ENCODE results near the gene HMOX1. TPM values are rescaled to one million over a fixed set of nuclear protein-coding genes. Genes with fewer than 3 reads are reported as not detected.

Gene HMOX1
- polyA plus RNA-seq, 1 donor from 2014 or later: not detected

GRCh38 chr22:35369996-35370395, 10.9 kb upstream of the HMOX1 start:
- Histone ChIP-seq H3F3A (ENCODE audit: insufficient read depth, low read length, poor library complexity, severe bottlenecking) (no peaks in the 10 kb centered on the region), H3K36me3 (ENCODE audit: insufficient read depth, low read length) (no peaks in the 10 kb centered on the region), H2AFZ (ENCODE audit: low read depth, low read length) (no peak overlapping the region), H3K9me3 (ENCODE audit: low read length) (no peaks in the 10 kb centered on the region), H4K20me1 (ENCODE audit: insufficient read depth) (no peaks in the 10 kb centered on the region), H3K27ac (ENCODE audit: low read length) (no peak overlapping the region), H3K9me2 (ENCODE audit: insufficient read depth, low read length) (no peaks in the 10 kb centered on the region), H3K4me2 (ENCODE audit: low read length) (no peak overlapping the region), H3K4me3 (ENCODE audit: low read length) (no peak overlapping the region), H3K9ac (ENCODE audit: low read length) (no peak overlapping the region), H3K79me2 (replicated peaks; ENCODE audit: insufficient read depth, low read length) (no peaks in the 10 kb centered on the region), H3K27me3 (ENCODE audit: insufficient read depth, low read depth, low read length) (no peaks in the 10 kb centered on the region)
- TF ChIP-seq EZH2 (IDR thresholded peaks at IDR 0.05; ENCODE audit: borderline replicate concordance, insufficient read depth, low read length, poor library complexity, severe bottlenecking): no peak
- no peak for TF ChIP-seq TAF1 (IDR thresholded peaks at IDR 0.05; ENCODE audit: low read depth)
- TF ChIP-seq POLR2AphosphoS5 (IDR thresholded peaks at IDR 0.05): no peak
- TF ChIP-seq SMC3 (conservative IDR thresholded peaks at IDR 0.05; ENCODE audit: poor library complexity): no peak
- TF ChIP-seq, protein P1, sequence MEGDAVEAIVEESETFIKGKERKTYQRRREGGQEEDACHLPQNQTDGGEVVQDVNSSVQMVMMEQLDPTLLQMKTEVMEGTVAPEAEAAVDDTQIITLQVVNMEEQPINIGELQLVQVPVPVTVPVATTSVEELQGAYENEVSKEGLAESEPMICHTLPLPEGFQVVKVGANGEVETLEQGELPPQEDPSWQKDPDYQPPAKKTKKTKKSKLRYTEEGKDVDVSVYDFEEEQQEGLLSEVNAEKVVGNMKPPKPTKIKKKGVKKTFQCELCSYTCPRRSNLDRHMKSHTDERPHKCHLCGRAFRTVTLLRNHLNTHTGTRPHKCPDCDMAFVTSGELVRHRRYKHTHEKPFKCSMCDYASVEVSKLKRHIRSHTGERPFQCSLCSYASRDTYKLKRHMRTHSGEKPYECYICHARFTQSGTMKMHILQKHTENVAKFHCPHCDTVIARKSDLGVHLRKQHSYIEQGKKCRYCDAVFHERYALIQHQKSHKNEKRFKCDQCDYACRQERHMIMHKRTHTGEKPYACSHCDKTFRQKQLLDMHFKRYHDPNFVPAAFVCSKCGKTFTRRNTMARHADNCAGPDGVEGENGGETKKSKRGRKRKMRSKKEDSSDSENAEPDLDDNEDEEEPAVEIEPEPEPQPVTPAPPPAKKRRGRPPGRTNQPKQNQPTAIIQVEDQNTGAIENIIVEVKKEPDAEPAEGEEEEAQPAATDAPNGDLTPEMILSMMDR (IDR thresholded peaks at IDR 0.05; ENCODE audit: poor library complexity, severe bottlenecking): no peak
- TF ChIP-seq EP300 (conservative IDR thresholded peaks at IDR 0.05; ENCODE audit: poor library complexity, severe bottlenecking): no peak
- TF ChIP-seq MXI1 (conservative IDR thresholded peaks at IDR 0.05; ENCODE audit: poor library complexity, severe bottlenecking): no peak
- TF ChIP-seq RAD21 (conservative IDR thresholded peaks at IDR 0.05): no peak
- no peak for TF ChIP-seq REST (IDR thresholded peaks at IDR 0.05; ENCODE audit: borderline replicate concordance)

DNA sequence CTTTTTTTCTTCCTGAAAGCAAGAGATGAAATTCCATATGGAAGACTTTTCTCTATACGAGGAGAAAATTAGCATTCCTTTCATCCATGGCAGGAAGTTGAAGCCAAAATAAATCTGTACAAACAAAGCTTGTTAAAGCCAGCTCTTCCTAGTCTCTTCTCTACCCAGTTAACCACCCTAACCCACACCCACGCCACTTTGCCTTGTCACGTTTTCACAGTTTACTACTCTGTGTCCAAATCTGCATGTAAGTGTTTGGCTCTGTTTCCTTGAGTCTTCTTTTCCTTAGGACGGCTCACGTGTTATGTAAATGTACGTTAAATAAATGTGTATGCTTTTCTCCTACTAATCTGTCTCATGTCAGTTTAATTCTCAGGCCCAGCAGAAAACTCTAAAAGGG, 7.1 kb upstream of the HMOX1 start:
- no peak overlapping the region for H3K4me3 ChIP-seq (ENCODE audit: low read length)
- no peaks in the 10 kb centered on the region for H3K9me3 ChIP-seq (ENCODE audit: low read length)
- H3F3A ChIP-seq (ENCODE audit: insufficient read depth, low read length, poor library complexity, severe bottlenecking): no peaks in the 10 kb centered on the region
- no peaks in the 10 kb centered on the region for H3K36me3 ChIP-seq (ENCODE audit: insufficient read depth, low read length)
- no peaks in the 10 kb centered on the region for H3K27me3 ChIP-seq (ENCODE audit: insufficient read depth, low read depth, low read length)
- TF ChIP-seq EP300 (conservative IDR thresholded peaks at IDR 0.05; ENCODE audit: poor library complexity, severe bottlenecking) (no peak), SMC3 (conservative IDR thresholded peaks at IDR 0.05; ENCODE audit: poor library complexity) (no peak), POLR2AphosphoS5 (IDR thresholded peaks at IDR 0.05) (no peak), REST (IDR thresholded peaks at IDR 0.05; ENCODE audit: borderline replicate concordance) (no peak), MXI1 (conservative IDR thresholded peaks at IDR 0.05; ENCODE audit: poor library complexity, severe bottlenecking) (no peak), RAD21 (conservative IDR thresholded peaks at IDR 0.05) (no peak), EZH2 (IDR thresholded peaks at IDR 0.05; ENCODE audit: borderline replicate concordance, insufficient read depth, low read length, poor library complexity, severe bottlenecking) (no peak), TAF1 (IDR thresholded peaks at IDR 0.05; ENCODE audit: low read depth) (no peak)
- TF ChIP-seq, protein P1 (IDR thresholded peaks at IDR 0.05; ENCODE audit: poor library complexity, severe bottlenecking): no peak
- H4K20me1 ChIP-seq (ENCODE audit: insufficient read depth): no peaks in the 10 kb centered on the region
- H3K79me2 ChIP-seq (replicated peaks; ENCODE audit: insufficient read depth, low read length): no peaks in the 10 kb centered on the region
- no peak overlapping the region for H3K9ac ChIP-seq (ENCODE audit: low read length)
- no peak overlapping the region for H3K27ac ChIP-seq (ENCODE audit: low read length)
- H3K9me2 ChIP-seq (ENCODE audit: insufficient read depth, low read length): no peaks in the 10 kb centered on the region
- H2AFZ ChIP-seq (ENCODE audit: low read depth, low read length): no peak overlapping the region
- no peak overlapping the region for H3K4me2 ChIP-seq (ENCODE audit: low read length)
